ENCODE data around the gene INSIG2. TPM values are rescaled to one million over a fixed set of nuclear protein-coding genes. Genes with fewer than 3 reads are reported as not detected.
A peak's percentile ranks its signal among the peaks of the same experiment; 100 is the strongest.

Gene INSIG2
- total RNA-seq, 2 experiments from 2014 or later = 30.1 to 32.6 TPM

DNA sequence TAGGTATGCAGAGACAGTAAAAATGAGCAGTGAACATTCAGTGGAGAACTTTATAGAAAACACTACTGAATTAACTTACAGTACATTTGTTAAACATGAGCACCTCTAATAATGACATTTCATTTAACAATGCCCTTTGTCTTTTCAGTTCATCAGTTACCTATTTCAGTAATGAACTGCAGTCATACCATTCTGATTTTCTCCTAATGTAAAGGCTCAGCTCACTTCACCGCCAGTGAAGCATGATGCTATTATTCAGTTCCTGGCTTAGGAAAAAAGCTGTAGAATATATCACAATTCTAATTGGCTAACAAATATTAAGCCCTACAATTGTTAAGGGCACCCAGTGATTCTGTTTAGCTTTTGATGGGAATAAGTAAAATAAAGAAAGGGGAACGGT, 37.3 kb upstream of the INSIG2 start:
- DNase-seq = no peak
- CTCF ChIA-PET = interaction anchor here (0.8 to 2.7 kb wide), 5 partner anchors 11 to 143 kb away, joined by 3 to 11 read pairs (median 3); no protein-coding TSS in a partner anchor
- H3K36me3 Mint-ChIP-seq (ENCODE audit: low read depth) = no peaks in the 10 kb centered on the region
- POLR2A ChIA-PET = no interaction called here
- no peak overlapping the region for H3K4me3 Mint-ChIP-seq
- no peaks in the 10 kb centered on the region for H3K9me3 Mint-ChIP-seq (ENCODE audit: insufficient read depth)
- ATAC-seq = no peak
- peaks cover 43% of the 10 kb centered on the region for H3K27me3 Mint-ChIP-seq (ENCODE audit: low read depth)
- no peak overlapping the region for H3K27ac Mint-ChIP-seq
- peaks cover 3% of the 10 kb centered on the region for H3K4me1 Mint-ChIP-seq (ENCODE audit: low read depth)

- Mint-ChIP-seq H3K9me3 (ENCODE audit: insufficient read depth) (no peaks in the 10 kb centered on the region), H3K4me1 (ENCODE audit: low read depth) (peaks cover 3% of the 10 kb centered on the region), H3K27ac (no peak overlapping the region), H3K27me3 (ENCODE audit: low read depth) (peaks cover 44% of the 10 kb centered on the region), H3K4me3 (no peak overlapping the region), H3K36me3 (ENCODE audit: low read depth) (no peaks in the 10 kb centered on the region)
- POLR2A ChIA-PET = no interaction called here
- ATAC-seq (no peak), DNase-seq (no peak)
- CTCF ChIA-PET = interaction anchor here (1.0 to 2.7 kb wide), 4 partner anchors 10 to 49 kb away, joined by 3 to 11 read pairs (median 3); no protein-coding TSS in a partner anchor
Measured at GRCh38 chr2:118051826-118052358, 36.4 kb upstream of the INSIG2 start.

GRCh38 chr2:118052474-118052873, 35.8 kb upstream of the INSIG2 start:
- peaks cover 3% of the 10 kb centered on the region for H3K4me1 Mint-ChIP-seq (ENCODE audit: low read depth)
- H3K27me3 Mint-ChIP-seq (ENCODE audit: low read depth) = peaks cover 40% of the 10 kb centered on the region
- no peaks in the 10 kb centered on the region for H3K9me3 Mint-ChIP-seq (ENCODE audit: insufficient read depth)
- CTCF ChIA-PET = interaction anchor here (1.1 to 2.7 kb wide), 3 partner anchors 9 to 49 kb away, joined by 3 to 11 read pairs (median 3); no protein-coding TSS in a partner anchor
- no peak overlapping the region for H3K4me3 Mint-ChIP-seq
- no peaks in the 10 kb centered on the region for H3K36me3 Mint-ChIP-seq (ENCODE audit: low read depth)
- no peak for ATAC-seq
- DNase-seq = no peak
- POLR2A ChIA-PET = no interaction called here
- H3K27ac Mint-ChIP-seq = no peak overlapping the region

DNA sequence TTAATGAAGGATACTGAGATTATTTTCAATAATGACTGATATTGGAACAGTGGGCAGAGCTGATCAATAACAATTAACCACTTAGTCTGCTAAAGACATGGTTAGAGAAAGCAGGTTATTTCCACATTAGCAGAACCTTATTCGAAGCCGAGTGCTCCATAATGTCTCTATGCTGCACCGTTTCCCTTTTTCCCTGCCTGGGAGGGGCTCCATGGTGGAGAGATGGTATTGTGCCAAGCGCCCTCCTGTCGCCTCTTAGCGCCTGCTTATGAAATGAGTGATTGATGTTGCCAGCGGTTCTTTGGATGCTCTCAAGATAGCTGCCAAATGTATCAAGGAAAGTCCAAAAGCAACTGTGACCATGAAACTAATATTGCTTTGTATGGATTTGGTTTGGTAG, 34.6 kb upstream of the INSIG2 start:
- DNase-seq = no peak
- Mint-ChIP-seq H3K9me3 (ENCODE audit: insufficient read depth) (no peaks in the 10 kb centered on the region), H3K36me3 (ENCODE audit: low read depth) (no peaks in the 10 kb centered on the region), H3K4me3 (no peak overlapping the region), H3K27me3 (ENCODE audit: low read depth) (peaks cover 30% of the 10 kb centered on the region), H3K27ac (no peak overlapping the region), H3K4me1 (ENCODE audit: low read depth) (peaks cover 3% of the 10 kb centered on the region)
- POLR2A ChIA-PET = no interaction called here
- no peak for ATAC-seq
- CTCF ChIA-PET = no interaction called here

DNA sequence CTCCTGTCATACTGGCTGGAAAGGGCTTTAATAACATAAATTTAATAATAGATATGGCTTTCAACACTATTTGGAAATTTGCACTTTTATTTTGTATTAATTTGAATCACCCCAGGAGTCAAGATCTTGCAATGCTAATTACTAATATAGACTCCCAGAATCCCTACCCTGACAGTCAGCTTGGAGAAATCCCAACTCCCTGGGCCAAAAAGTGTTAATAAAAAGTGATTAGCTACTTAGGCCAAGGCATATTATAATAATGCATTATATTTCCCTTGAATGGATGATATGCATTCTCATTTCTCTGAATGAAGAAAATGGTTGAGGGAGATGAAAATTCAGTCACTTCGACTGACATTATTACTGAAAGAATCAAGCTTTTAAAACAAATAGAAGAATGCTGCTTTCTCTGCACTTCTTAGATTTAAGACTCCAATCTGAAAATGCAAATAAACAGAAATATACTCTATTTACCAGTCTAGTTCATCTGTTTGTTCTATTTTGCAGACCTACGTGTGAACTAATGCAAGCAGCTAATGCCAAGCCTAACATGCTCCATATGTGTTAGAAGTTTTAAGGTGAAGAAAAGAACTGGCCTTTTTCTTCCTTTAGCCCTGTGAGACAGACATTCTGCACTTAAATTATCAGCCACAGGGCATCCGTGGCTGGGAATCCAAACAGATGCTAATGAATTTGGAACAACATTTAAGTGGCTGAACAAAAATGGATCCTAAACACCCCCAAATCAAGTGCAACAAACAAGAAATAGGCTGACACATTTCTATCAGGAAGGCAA, 33.9 kb upstream of the INSIG2 start:
- ChIA-PET CTCF (no interaction called here), POLR2A (no interaction called here)
- ATAC-seq (no peak), DNase-seq (no peak)
- Mint-ChIP-seq H3K4me3 (no peak overlapping the region), H3K36me3 (ENCODE audit: low read depth) (no peaks in the 10 kb centered on the region), H3K4me1 (ENCODE audit: low read depth) (peaks cover 3% of the 10 kb centered on the region), H3K27me3 (ENCODE audit: low read depth) (peaks cover 32% of the 10 kb centered on the region), H3K27ac (no peak overlapping the region), H3K9me3 (ENCODE audit: insufficient read depth) (no peaks in the 10 kb centered on the region)

GRCh38 chr2:118055512-118056164, 32.6 kb upstream of the INSIG2 start:
- CTCF ChIA-PET = interaction anchor here (0.6 to 0.9 kb wide), 2 partner anchors 9 to 34 kb away, joined by 3 to 4 read pairs; no protein-coding TSS in a partner anchor
- H3K4me1 Mint-ChIP-seq (ENCODE audit: low read depth) = peaks cover 11% of the 10 kb centered on the region
- POLR2A ChIA-PET = no interaction called here
- no peak overlapping the region for H3K27ac Mint-ChIP-seq
- H3K9me3 Mint-ChIP-seq (ENCODE audit: insufficient read depth) = no peaks in the 10 kb centered on the region
- H3K4me3 Mint-ChIP-seq = no peak overlapping the region
- DNase-seq (no peak), ATAC-seq (no peak)
- peaks cover 30% of the 10 kb centered on the region for H3K27me3 Mint-ChIP-seq (ENCODE audit: low read depth)
- no peaks in the 10 kb centered on the region for H3K36me3 Mint-ChIP-seq (ENCODE audit: low read depth)

- Mint-ChIP-seq H3K36me3 (ENCODE audit: low read depth) (no peaks in the 10 kb centered on the region), H3K27ac (no peak overlapping the region), H3K27me3 (ENCODE audit: low read depth) (peaks cover 29% of the 10 kb centered on the region), H3K9me3 (ENCODE audit: insufficient read depth) (no peaks in the 10 kb centered on the region), H3K4me3 (no peak overlapping the region), H3K4me1 (ENCODE audit: low read depth) (peaks cover 11% of the 10 kb centered on the region)
- no peak for DNase-seq
- POLR2A ChIA-PET = no interaction called here
- ATAC-seq = no peak
- CTCF ChIA-PET = interaction anchor here (0.6 to 1.4 kb wide), 3 partner anchors 9 to 241 kb away, joined by 3 to 4 read pairs (median 3); partner anchors contain the start of gene DDX18
Measured at GRCh38 chr2:118056165-118056534, 32.1 kb upstream of the INSIG2 start.

GRCh38 chr2:118056801-118057200, 31.5 kb upstream of the INSIG2 start:
- Mint-ChIP-seq H3K4me1 (ENCODE audit: low read depth) (peaks cover 13% of the 10 kb centered on the region), H3K27me3 (ENCODE audit: low read depth) (peaks cover 29% of the 10 kb centered on the region), H3K9me3 (ENCODE audit: insufficient read depth) (no peaks in the 10 kb centered on the region), H3K4me3 (no peak overlapping the region), H3K36me3 (ENCODE audit: low read depth) (no peaks in the 10 kb centered on the region), H3K27ac (no peak overlapping the region)
- DNase-seq = no peak
- no peak for ATAC-seq
- ChIA-PET POLR2A (no interaction called here), CTCF (interaction anchor here (0.9 to 1.4 kb wide), 3 partner anchors 32 to 825 kb away, joined by 3 read pairs; partner anchors contain the start of gene DDX18)

DNA sequence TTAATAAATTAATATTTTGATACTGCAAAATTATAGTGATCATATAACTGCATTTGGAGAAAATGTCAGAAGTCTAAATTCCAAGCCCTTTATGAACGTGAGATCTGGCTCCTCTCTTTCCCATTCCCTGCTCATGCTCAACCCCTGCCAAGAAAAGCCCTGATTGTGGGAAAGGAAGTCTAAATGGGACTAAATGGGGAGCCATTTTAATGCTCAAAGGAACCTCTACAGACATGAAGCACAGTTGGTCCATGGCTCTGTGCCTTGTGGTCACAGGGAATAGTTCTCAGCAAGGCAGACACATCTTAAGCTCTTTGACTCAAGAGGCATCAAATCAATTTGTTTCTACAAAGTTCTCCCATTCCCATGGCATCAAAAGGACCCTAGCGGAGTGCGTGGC, 29.3 kb upstream of the INSIG2 start:
- no peak overlapping the region for H3K27ac Mint-ChIP-seq
- H3K4me3 Mint-ChIP-seq = no peak overlapping the region
- H3K9me3 Mint-ChIP-seq (ENCODE audit: insufficient read depth) = no peaks in the 10 kb centered on the region
- ATAC-seq (no peak), DNase-seq (no peak)
- ChIA-PET POLR2A (no interaction called here), CTCF (interaction anchor here (1.9 kb wide), 1 partner anchor 26 kb away, joined by 5 read pairs; no protein-coding TSS in a partner anchor)
- no peaks in the 10 kb centered on the region for H3K36me3 Mint-ChIP-seq (ENCODE audit: low read depth)
- H3K27me3 Mint-ChIP-seq (ENCODE audit: low read depth) = peaks cover 27% of the 10 kb centered on the region
- peaks cover 13% of the 10 kb centered on the region for H3K4me1 Mint-ChIP-seq (ENCODE audit: low read depth)

DNA sequence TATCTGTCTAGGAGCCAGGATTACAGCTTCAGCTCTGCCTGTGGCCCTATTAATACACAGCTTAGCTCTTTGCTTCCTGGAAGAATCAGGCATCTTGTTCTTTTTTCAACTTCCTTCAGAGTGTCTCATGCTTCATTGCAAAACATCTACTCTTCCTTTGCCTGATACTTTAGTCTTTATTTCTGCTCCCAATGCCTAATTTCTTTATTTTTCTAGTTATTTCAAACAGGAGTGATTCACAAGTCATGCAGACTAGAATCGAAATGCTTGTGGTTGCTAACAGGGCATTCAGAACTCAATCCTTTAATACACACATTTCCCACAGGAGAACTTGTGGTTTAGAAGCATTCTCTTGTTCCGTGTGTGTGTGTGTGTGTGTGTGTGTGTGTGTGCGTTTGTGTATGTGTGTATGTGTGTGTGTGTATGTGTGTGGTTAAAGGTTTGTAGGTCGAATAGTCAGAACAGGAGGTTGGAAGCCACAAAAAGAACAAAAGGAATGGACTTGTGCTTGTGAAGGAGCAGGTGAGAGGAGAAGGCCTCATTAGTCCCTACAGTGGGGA, 28.3 kb upstream of the INSIG2 start:
- H3K27me3 Mint-ChIP-seq (ENCODE audit: low read depth) = peaks cover 27% of the 10 kb centered on the region
- H3K36me3 Mint-ChIP-seq (ENCODE audit: low read depth) = no peaks in the 10 kb centered on the region
- no peaks in the 10 kb centered on the region for H3K9me3 Mint-ChIP-seq (ENCODE audit: insufficient read depth)
- DNase-seq = no peak
- POLR2A ChIA-PET = no interaction called here
- no peak overlapping the region for H3K27ac Mint-ChIP-seq
- peaks cover 13% of the 10 kb centered on the region for H3K4me1 Mint-ChIP-seq (ENCODE audit: low read depth)
- peak; percentile 15 for ATAC-seq
- H3K4me3 Mint-ChIP-seq = no peak overlapping the region
- CTCF ChIA-PET = interaction anchor here (1.1 to 2.8 kb wide), 5 partner anchors 9 to 246 kb away, joined by 3 to 11 read pairs (median 5); partner anchors contain the start of gene DDX18

GRCh38 chr2:118061135-118061955, 26.9 kb upstream of the INSIG2 start:
- Mint-ChIP-seq H3K4me3 (no peak overlapping the region), H3K36me3 (ENCODE audit: low read depth) (no peaks in the 10 kb centered on the region), H3K9me3 (ENCODE audit: insufficient read depth) (no peaks in the 10 kb centered on the region), H3K4me1 (ENCODE audit: low read depth) (peaks cover 13% of the 10 kb centered on the region), H3K27ac (no peak overlapping the region), H3K27me3 (ENCODE audit: low read depth) (peaks cover 34% of the 10 kb centered on the region)
- ATAC-seq = no peak
- DNase-seq = no peak
- POLR2A ChIA-PET = no interaction called here
- CTCF ChIA-PET = interaction anchor here (0.9 to 2.8 kb wide), 7 partner anchors 10 to 58 kb away, joined by 3 to 11 read pairs (median 7); no protein-coding TSS in a partner anchor

Measured in activated CD8-positive, alpha-beta T cell treated with anti-CD3 and anti-CD28 coated beads, Interleukin-2, amount 10 ng/mL, durations not matched to agents 7 days and 5 days (primary cell).